ENCODE measurements around the gene CENPX.

Gene CENPX

DNA sequence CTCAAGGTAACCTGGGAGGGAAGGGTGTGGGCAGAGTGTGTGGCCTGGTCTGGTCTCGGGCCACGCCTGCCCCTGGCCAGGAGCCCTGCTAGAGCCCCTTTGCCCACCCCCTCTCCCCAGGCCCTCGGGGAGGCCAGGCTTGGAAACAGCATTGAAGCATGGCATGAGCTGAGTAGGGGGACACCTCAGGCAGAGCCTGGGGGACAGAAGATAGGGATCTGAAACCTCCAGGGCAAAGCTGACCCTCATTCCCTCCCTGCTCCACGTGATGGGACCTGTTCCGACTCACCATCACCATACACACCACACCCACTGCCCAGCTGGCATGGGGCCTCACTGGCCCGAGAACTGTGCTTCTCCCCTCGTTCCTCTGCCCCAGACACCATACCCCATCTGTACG lies 26.4 kb upstream of the CENPX start:
- DNase-seq = no peak
- peaks cover 11% of the 10 kb centered on the region for H3K36me3 ChIP-seq
- TF ChIP-seq, protein P1, sequence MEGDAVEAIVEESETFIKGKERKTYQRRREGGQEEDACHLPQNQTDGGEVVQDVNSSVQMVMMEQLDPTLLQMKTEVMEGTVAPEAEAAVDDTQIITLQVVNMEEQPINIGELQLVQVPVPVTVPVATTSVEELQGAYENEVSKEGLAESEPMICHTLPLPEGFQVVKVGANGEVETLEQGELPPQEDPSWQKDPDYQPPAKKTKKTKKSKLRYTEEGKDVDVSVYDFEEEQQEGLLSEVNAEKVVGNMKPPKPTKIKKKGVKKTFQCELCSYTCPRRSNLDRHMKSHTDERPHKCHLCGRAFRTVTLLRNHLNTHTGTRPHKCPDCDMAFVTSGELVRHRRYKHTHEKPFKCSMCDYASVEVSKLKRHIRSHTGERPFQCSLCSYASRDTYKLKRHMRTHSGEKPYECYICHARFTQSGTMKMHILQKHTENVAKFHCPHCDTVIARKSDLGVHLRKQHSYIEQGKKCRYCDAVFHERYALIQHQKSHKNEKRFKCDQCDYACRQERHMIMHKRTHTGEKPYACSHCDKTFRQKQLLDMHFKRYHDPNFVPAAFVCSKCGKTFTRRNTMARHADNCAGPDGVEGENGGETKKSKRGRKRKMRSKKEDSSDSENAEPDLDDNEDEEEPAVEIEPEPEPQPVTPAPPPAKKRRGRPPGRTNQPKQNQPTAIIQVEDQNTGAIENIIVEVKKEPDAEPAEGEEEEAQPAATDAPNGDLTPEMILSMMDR (IDR thresholded peaks at IDR 0.05; ENCODE audit: low read depth, low read length) = no peak

DNA sequence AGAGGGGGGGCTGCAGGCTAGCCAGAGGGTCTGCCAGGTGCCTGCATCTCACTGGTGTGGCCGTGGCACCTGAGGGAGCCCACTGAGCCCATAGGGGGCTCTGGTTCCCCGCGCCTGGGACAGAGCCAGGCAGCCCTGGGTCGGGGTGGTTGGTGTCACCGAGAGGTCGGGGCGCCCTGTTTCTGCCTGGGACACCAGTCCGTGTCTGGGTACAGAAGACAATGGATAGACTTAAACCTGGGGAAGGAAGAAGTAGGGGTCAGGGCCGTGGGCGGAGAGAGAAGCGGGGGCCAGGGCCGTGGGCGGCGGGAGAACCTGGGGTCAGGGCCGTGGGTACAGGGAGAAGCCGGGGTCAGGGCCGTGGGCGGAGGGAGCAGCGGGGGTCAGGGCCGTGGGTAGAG lies 25.9 kb upstream of the CENPX start:
- no peak overlapping the region for H3K4me3 ChIP-seq (ENCODE audit: low read depth, low read length)
- no peaks in the 10 kb centered on the region for H3K9me3 ChIP-seq
- DNase-seq = no peak
- TF ChIP-seq, protein P1 (IDR thresholded peaks at IDR 0.05; ENCODE audit: low read depth, low read length) = no peak
- H3K36me3 ChIP-seq = peaks cover 5% of the 10 kb centered on the region
- no peaks in the 10 kb centered on the region for H3K4me1 ChIP-seq
- H3K27me3 ChIP-seq = 0 out of 2 replicates have a peak, but pooled peaks cover 3% of the 10 kb centered on the region

More for the DNA sequence above, 26.4 kb upstream of the CENPX start:
- H3K27me3 ChIP-seq = 0 out of 2 replicates have a peak, but pooled peaks cover 3% of the 10 kb centered on the region
- no peaks in the 10 kb centered on the region for H3K4me1 ChIP-seq
- H3K4me3 ChIP-seq (ENCODE audit: low read depth, low read length) = no peak overlapping the region
- H3K9me3 ChIP-seq = no peaks in the 10 kb centered on the region

DNA sequence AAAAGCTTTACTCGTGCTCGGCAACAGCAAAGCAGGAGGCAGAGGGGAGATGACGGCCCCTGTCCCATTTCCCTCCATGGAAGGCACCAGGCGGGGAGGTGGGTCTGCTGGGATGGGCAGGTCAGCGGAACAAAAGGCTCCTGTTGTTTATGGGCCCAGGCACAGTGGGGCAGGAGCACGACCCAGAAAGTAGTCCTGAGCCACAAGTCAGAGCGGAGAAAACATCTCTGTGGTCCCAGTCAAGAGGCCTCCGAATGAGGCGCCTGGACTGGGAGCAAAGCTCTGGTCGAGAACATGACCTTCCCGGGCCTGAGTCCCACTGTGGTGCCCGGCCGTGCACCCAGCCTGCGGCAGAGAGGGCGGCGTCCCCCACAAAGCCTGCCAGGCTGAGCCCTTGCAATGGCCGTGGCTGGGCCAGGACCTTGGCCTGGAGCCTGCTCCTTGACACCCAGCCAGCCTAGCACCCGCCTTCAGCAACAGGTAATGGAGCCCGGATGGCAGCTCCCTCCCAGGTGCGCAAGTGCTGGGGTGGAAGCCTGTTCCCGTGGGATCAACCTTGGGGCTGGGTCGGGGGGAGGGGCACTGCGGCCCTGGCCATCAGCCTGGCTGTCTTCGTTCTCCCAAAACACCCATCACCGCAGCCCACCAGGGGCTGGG lies 25.4 kb upstream of the CENPX start:
- TF ChIP-seq, protein P1 (IDR thresholded peaks at IDR 0.05; ENCODE audit: low read depth, low read length) = no peak
- Histone ChIP-seq H3K9me3 (no peaks in the 10 kb centered on the region), H3K4me3 (ENCODE audit: low read depth, low read length) (no peak overlapping the region), H3K27me3 (0 out of 2 replicates have a peak, but pooled peaks cover 3% of the 10 kb centered on the region), H3K36me3 (peaks cover under 1% of the 10 kb centered on the region), H3K4me1 (no peaks in the 10 kb centered on the region)
- no peak for DNase-seq

DNA sequence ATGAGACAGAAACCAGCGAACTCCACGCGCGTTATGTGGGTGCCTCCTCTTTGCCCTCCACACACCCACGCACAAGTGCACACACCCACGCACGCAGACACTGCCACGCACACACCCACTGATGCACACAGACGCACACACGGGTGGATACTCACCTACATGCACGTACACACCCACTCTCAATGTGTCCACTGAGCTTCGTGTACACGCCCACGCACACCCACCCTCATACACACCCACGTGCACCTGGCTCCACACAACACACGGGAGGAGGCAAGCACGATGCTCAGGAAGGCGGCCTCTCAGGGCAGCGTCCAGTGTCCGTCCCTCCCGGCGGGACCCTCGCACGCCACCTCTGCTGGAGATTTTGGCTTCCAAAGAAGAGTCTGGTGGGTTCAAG lies 24.7 kb upstream of the CENPX start:
- Histone ChIP-seq H3K36me3 (no peaks in the 10 kb centered on the region; the same call in 1 of the 2 replicates), H3K9me3 (no peaks in the 10 kb centered on the region), H3K4me3 (ENCODE audit: low read depth, low read length) (no peak overlapping the region), H3K4me1 (no peaks in the 10 kb centered on the region), H3K27me3 (0 out of 2 replicates have a peak, but pooled peaks cover 3% of the 10 kb centered on the region)
- DNase-seq = no peak
- TF ChIP-seq, protein P1 (IDR thresholded peaks at IDR 0.05; ENCODE audit: low read depth, low read length) = no peak

DNA sequence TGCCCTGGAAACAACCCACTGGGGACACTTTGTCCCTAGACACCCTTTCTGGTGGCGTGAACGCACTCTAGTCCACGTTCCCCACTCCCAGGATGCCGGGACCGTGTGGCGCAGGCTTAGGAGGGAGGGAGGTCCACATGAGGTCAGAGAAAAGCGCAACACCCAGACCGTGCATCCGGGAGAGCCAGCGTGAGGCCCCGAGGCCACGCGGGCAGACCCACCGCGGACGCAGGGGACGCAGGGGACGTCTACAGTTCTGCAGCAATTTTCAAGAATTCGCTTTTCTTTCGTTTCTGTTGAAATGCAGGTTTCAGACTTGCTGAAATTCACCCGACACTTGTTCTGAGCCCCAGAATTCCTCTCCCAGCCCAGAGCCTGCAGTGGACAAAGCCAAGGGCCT lies 24.2 kb upstream of the CENPX start:
- Histone ChIP-seq H3K9me3 (no peaks in the 10 kb centered on the region), H3K27me3 (0 out of 2 replicates have a peak, but pooled peaks cover under 1% of the 10 kb centered on the region), H3K4me1 (no peaks in the 10 kb centered on the region), H3K4me3 (ENCODE audit: low read depth, low read length) (no peak overlapping the region), H3K36me3 (no peaks in the 10 kb centered on the region; the same call in 1 of the 2 replicates)
- TF ChIP-seq, protein P1 (IDR thresholded peaks at IDR 0.05; ENCODE audit: low read depth, low read length) = no peak
- no peak for DNase-seq

DNA sequence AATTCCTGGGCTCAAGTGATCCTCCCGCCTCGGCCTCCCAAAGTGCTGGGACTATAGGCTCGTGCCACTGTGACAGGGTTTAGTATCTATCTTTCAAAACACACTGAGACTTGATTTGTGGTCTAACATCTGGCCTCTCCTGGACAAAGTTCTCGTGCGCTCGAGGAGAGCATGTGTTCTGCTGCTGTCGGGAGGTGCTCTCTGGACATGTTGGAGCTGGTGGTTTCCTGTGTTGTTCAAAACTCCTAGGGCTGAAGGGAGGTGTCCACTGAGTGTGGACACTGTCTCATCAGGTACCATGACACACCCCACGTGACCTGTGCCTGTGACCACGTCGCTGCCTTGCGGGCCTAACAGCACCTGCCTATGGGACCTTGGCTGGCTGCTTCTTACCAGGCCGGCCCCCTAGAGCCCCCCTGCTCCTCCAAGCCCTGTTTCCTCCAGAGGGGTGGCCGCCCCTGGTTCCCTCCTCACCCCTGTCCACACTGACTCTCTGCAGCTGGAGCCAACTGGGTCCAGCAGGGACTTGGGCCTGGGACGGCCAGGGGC lies 23.3 kb upstream of the CENPX start:
- no peak for DNase-seq
- no peaks in the 10 kb centered on the region for H3K4me1 ChIP-seq
- H3K27me3 ChIP-seq = no peaks in the 10 kb centered on the region
- H3K36me3 ChIP-seq = no peaks in the 10 kb centered on the region; the same call in 1 of the 2 replicates
- H3K4me3 ChIP-seq (ENCODE audit: low read depth, low read length) = no peak overlapping the region
- TF ChIP-seq, protein P1 (IDR thresholded peaks at IDR 0.05; ENCODE audit: low read depth, low read length) = no peak
- no peaks in the 10 kb centered on the region for H3K9me3 ChIP-seq

All from BE2C (cell line).